Osteoblast (primary cell): ENCODE data around the gene HCN1. TPM values are rescaled to one million over a fixed set of nuclear protein-coding genes. Genes with fewer than 3 reads are reported as not detected.
"Not testable (repeated sequence)": the region's sequence is repeated elsewhere in the genome, so short reads cannot be mapped to it uniquely, and the experiment has no call there.

Source experiments
- DNase-seq: peaks from one replicate; pipeline ENCODE4 v3.0.0; 2011; ENCODE audit warnings: low spot score, mixed read lengths; ENCODE audit not compliant: insufficient read length; ENCODE audit errors: missing footprints
- H2AFZ ChIP-seq: 2 replicates; pipeline ENCODE4 v1.6.0; 2011; ENCODE audit warnings: mild to moderate bottlenecking, low read length
- H3K27ac ChIP-seq: 2 replicates; pipeline ENCODE4 v1.5.1; 2011; ENCODE audit warnings: mild to moderate bottlenecking, low read depth, low read length, moderate library complexity
- H3K27me3 ChIP-seq: 2 replicates; pipeline ENCODE4 v1.6.0; 2012; ENCODE audit warnings: mild to moderate bottlenecking, control low read depth, inconsistent platforms, low read length, moderate library complexity; ENCODE audit not compliant: insufficient read depth
- H3K36me3 ChIP-seq: 2 replicates; pipeline ENCODE4 v1.5.1; 2011; ENCODE audit warnings: mild to moderate bottlenecking, low read length, control low read depth, moderate library complexity; ENCODE audit not compliant: insufficient read depth
- H3K4me1 ChIP-seq: 2 replicates; pipeline ENCODE4 v1.5.1; 2011; ENCODE audit warnings: mild to moderate bottlenecking, low read length, control low read depth, moderate library complexity; ENCODE audit not compliant: insufficient read depth
- H3K4me2 ChIP-seq: 2 replicates; pipeline ENCODE4 v1.6.0; 2011; ENCODE audit warnings: mild to moderate bottlenecking, low read length; ENCODE audit not compliant: insufficient read depth
- H3K4me3 ChIP-seq: fragments of 200-600 bp; sonication (generic); 3 replicates; pipeline ENCODE4 v1.5.1; 2012; ENCODE audit warnings: mild to moderate bottlenecking, low read length, inconsistent platforms; ENCODE audit not compliant: insufficient read depth
- H3K79me2 ChIP-seq: 2 replicates; pipeline ENCODE4 v1.6.0; 2012; ENCODE audit warnings: mild to moderate bottlenecking, low read length, control low read depth, inconsistent platforms; ENCODE audit not compliant: insufficient read depth
- H3K9me3 ChIP-seq: 2 replicates; pipeline ENCODE4 v1.5.1; 2011; ENCODE audit warnings: low read depth, low read length, control low read depth
- H4K20me1 ChIP-seq: 2 replicates; pipeline ENCODE4 v1.6.0; 2012; ENCODE audit warnings: mild to moderate bottlenecking, low read length, control low read depth; ENCODE audit not compliant: insufficient read depth
- CTCF ChIP-seq: IDR thresholded peaks from 2 replicates; pipeline ENCODE4 v1.5.1; 2011; ENCODE audit warnings: mild to moderate bottlenecking, low read depth, low read length, moderate library complexity; ENCODE audit errors: extremely low read depth
- total RNA-seq: library from RNA; depleted of rRNA; stranded (reverse); fragments of >200 nt; gene quantifications from 2 replicates; pipeline ENCODE4 v1.2.3, GENCODE V29; 2012

HCN1 gene
- total RNA-seq, 1 donor: not detected

- H3K27ac ChIP-seq: no peak overlapping the region
- no peak for DNase-seq
- H3K27me3 ChIP-seq: no peaks in the 10 kb centered on the region
- no peaks in the 10 kb centered on the region for H3K4me1 ChIP-seq
- H3K4me2 ChIP-seq: no peak overlapping the region
- H3K36me3 ChIP-seq: no peaks in the 10 kb centered on the region
- no peaks in the 10 kb centered on the region for H3K79me2 ChIP-seq
- no peak overlapping the region for H2AFZ ChIP-seq
- no peak for TF ChIP-seq CTCF
- H4K20me1 ChIP-seq: no peaks in the 10 kb centered on the region
- H3K9me3 ChIP-seq: peaks cover 2% of the 10 kb centered on the region
- no peak overlapping the region for H3K4me3 ChIP-seq
These were observed 188.0 kb downstream of the HCN1 start for GRCh38 chr5:45508135-45508534.

GRCh38 chr5:45507178-45507577 lies 189.0 kb downstream of the HCN1 start:
- Histone ChIP-seq H3K27ac (no peak overlapping the region), H3K27me3 (no peaks in the 10 kb centered on the region), H3K4me1 (no peaks in the 10 kb centered on the region), H3K79me2 (no peaks in the 10 kb centered on the region), H3K9me3 (peaks cover 2% of the 10 kb centered on the region), H3K36me3 (no peaks in the 10 kb centered on the region), H3K4me3 (no peak overlapping the region), H2AFZ (no peak overlapping the region), H4K20me1 (no peaks in the 10 kb centered on the region), H3K4me2 (no peak overlapping the region)
- DNase-seq: no peak
- TF ChIP-seq CTCF: no peak

GRCh38 chr5:45499006-45499405 lies 197.2 kb downstream of the HCN1 start:
- not testable (repeated sequence) for H3K9me3 ChIP-seq, H3K4me1 ChIP-seq, H3K27me3 ChIP-seq, H3K79me2 ChIP-seq, H3K4me2 ChIP-seq, H3K36me3 ChIP-seq, H3K4me3 ChIP-seq, H2AFZ ChIP-seq, DNase-seq, H4K20me1 ChIP-seq, H3K27ac ChIP-seq

GRCh38 chr5:45491368-45491767 lies 204.8 kb downstream of the HCN1 start:
- Histone ChIP-seq H3K27ac (no peak overlapping the region), H3K4me3 (no peak overlapping the region), H3K9me3 (no peaks in the 10 kb centered on the region), H3K79me2 (no peaks in the 10 kb centered on the region), H3K36me3 (no peaks in the 10 kb centered on the region), H3K4me1 (no peaks in the 10 kb centered on the region), H3K4me2 (no peak overlapping the region), H2AFZ (no peak overlapping the region), H4K20me1 (no peaks in the 10 kb centered on the region), H3K27me3 (no peaks in the 10 kb centered on the region)
- no peak for TF ChIP-seq CTCF
- DNase-seq: no peak

GRCh38 chr5:45484781-45485180 lies 211.4 kb downstream of the HCN1 start:
- Histone ChIP-seq H4K20me1 (no peaks in the 10 kb centered on the region), H3K79me2 (no peaks in the 10 kb centered on the region), H3K9me3 (no peaks in the 10 kb centered on the region), H3K27me3 (no peaks in the 10 kb centered on the region), H2AFZ (no peak overlapping the region), H3K4me2 (no peak overlapping the region), H3K36me3 (no peaks in the 10 kb centered on the region), H3K4me1 (no peaks in the 10 kb centered on the region), H3K4me3 (no peak overlapping the region), H3K27ac (no peak overlapping the region)
- no peak for DNase-seq
- TF ChIP-seq CTCF: no peak
